Astrocyte of the cerebellum (primary cell): Measurements from ENCODE around the gene NUB1.

Source experiments
- DNase-seq: peaks from one replicate; pipeline ENCODE4 v3.0.0-alpha.2; 2011; ENCODE audit warnings: low read depth
- H3K4me3 ChIP-seq: 2 replicates; pipeline ENCODE4 v1.5.1; 2011; ENCODE audit warnings: mild to moderate bottlenecking, low read depth, low read length, moderate library complexity
- in situ Hi-C: cut with HindIII; loops from 2 replicates; pipeline ENCODE4 v1.10.0; 2017; ENCODE audit warnings: low sequenced_read_pairs
- TF ChIP-seq, protein P1 (sequence below): IDR thresholded peaks from 2 replicates; pipeline ENCODE4 v1.5.1; 2012; ENCODE audit warnings: low read length, low read depth, moderate library complexity, mild to moderate bottlenecking; ENCODE audit errors: missing control alignments

NUB1 gene

DNA sequence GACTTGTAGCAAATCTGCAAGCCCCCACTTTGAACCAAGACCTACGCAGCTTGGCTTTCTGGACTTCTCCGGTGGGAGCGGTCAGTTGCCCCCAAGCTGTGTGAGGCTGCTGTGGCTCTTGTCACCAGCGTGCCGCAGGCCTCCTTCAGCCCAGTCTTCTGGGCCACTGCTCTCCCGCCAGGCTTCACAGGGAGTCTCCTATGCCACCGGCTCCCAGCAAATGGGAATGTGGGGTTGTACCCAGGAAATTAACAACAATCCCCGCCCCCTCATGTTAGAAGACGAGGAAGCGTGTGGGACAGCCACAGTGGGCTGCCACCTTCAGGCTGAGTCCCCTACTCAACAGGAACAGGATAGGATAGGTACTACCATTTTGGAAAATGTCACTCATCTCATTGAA is 64.0 kb downstream of the NUB1 start:
- in situ Hi-C loops: no loop called here
- H3K4me3 ChIP-seq: no peak overlapping the region
- DNase-seq: no peak
- TF ChIP-seq, protein P1, sequence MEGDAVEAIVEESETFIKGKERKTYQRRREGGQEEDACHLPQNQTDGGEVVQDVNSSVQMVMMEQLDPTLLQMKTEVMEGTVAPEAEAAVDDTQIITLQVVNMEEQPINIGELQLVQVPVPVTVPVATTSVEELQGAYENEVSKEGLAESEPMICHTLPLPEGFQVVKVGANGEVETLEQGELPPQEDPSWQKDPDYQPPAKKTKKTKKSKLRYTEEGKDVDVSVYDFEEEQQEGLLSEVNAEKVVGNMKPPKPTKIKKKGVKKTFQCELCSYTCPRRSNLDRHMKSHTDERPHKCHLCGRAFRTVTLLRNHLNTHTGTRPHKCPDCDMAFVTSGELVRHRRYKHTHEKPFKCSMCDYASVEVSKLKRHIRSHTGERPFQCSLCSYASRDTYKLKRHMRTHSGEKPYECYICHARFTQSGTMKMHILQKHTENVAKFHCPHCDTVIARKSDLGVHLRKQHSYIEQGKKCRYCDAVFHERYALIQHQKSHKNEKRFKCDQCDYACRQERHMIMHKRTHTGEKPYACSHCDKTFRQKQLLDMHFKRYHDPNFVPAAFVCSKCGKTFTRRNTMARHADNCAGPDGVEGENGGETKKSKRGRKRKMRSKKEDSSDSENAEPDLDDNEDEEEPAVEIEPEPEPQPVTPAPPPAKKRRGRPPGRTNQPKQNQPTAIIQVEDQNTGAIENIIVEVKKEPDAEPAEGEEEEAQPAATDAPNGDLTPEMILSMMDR: no peak

DNA sequence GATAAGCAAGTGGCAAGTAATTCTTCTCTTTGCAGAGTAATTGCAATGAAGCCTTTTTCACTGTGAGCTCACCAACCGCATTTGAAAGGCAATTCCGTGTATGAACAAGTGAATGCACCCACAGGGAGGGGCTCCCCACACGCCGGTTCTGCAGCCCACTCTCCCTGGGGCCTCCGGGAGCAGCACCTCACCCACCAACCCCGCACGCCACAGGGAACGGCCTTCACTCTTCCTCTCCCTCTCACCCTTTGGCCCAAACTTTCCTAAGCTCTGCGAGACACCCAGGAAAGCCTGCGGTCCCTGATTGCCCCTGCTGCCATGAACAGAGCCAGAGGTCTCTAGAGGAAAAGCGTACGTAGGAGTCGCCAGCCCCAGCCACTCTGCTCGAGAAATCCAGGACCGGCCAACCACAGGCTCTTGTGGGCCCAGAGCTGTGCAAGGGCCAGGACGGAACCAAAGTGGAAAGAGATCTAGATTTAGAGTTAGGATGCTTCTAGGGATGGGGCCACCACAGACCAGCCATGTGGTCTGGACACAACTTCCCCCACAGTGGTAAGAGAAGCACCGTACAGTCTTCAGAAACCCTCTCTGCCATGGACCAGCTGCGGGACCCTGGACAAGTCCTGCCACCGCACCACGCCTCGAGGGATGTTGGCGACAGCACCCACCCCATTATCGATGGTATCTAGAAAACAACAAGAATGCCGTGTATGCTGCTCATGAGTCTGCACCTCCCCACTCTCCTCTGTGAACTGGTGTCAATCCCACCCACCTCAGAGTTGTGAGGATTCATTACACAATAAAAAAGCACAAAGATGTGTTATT is 64.7 kb downstream of the NUB1 start:
- TF ChIP-seq, protein P1: no peak
- no peak overlapping the region for H3K4me3 ChIP-seq
- no peak for DNase-seq
- in situ Hi-C loops: no loop called here

DNA sequence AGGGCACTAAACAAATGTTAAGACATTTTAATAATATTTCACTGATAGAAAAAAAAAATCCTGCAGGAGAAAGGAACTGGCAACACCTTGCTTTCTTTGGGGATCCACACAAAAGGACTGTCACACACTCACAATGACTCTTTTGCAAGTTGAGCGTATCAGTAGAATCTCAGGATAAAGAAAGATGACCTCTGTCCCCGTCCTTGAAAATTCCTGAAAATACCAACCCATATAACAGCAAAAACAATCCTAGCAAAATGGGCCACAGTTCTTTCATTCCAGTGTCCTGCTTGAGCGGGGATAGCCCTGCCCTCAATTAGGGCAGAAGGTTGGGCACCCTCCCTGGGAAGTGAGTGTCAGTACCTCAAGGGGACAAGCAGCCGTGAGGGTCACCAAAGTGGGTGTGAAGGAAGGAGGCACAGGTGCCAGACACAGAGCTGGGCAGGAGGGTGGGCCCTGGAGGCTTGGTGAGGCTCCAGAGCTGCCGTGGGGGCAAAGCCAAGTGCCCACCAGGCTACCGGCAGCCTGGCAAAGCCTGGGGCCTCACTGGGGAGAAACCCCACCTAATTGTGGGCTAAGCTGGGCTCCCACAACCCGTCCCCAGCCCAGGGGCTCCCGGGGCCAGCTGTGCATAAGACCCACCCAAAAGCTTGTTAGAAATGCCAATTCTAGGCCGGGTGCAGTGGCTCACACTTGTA is 65.4 kb downstream of the NUB1 start:
- TF ChIP-seq, protein P1: no peak
- H3K4me3 ChIP-seq: no peak overlapping the region
- DNase-seq: no peak
- in situ Hi-C loops: no loop called here

DNA sequence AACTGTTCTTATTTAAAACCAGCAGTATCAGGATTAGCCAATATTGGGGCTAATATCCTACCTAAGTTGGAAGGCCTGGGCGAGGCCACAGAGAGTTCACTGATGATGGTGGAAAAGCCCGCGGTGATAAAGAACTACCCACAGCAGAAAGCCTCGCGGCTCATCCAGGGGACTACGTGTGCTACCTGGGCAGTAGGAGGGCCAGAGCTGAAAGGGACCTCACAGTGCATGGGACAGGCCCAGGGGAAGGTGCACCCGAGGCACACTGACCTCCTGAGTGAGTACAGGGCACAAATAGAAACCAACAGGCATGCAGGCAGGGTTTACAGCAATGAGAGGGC is 66.9 kb downstream of the NUB1 start:
- DNase-seq: no peak
- TF ChIP-seq, protein P1: no peak
- in situ Hi-C loops: no loop called here
- H3K4me3 ChIP-seq: peak overlapping the region; percentile 57

DNA sequence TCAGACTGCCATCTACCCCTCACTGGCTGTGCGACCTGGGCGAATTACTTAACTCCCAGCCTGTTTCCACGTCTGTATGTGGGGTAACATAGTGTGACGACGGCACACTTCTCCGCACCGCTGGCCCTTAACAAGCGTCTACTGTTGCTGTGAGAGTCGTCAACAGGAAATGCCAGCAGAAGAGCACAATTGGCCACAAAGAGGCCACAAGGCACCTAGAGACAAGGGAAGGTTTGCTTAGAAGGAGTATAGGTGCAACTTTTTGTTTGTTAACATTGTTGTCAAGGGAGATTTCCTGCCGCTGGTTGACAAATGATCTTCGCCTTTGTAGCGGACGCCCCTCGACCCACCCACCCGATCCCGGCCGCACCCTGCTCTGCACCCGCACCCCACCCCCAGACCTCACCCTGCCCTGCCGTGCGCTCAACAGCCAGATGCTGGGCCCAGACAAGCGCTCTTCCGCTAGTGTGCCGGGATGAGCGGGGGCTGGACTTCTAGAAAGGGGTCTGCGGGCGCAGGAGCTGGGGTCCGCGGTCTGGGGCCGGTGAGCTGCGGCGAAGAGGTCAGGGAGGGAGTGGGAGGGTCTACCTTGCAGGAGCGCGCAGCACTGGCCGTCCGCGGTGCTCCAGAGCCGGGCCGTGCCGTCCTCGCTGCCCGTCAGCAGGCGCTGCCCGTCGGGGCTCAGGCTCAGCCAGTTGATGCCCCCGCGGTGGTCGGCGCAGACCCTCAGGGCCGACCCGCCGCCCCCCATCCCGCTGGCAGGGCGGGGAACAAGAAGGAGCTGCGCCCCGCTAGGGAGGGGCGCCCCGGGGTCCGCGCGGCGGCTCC is 67.4 kb downstream of the NUB1 start:
- peak overlapping the region; percentile 57 for H3K4me3 ChIP-seq
- no peak for DNase-seq
- in situ Hi-C loops: no loop called here
- TF ChIP-seq, protein P1: no peak

DNA sequence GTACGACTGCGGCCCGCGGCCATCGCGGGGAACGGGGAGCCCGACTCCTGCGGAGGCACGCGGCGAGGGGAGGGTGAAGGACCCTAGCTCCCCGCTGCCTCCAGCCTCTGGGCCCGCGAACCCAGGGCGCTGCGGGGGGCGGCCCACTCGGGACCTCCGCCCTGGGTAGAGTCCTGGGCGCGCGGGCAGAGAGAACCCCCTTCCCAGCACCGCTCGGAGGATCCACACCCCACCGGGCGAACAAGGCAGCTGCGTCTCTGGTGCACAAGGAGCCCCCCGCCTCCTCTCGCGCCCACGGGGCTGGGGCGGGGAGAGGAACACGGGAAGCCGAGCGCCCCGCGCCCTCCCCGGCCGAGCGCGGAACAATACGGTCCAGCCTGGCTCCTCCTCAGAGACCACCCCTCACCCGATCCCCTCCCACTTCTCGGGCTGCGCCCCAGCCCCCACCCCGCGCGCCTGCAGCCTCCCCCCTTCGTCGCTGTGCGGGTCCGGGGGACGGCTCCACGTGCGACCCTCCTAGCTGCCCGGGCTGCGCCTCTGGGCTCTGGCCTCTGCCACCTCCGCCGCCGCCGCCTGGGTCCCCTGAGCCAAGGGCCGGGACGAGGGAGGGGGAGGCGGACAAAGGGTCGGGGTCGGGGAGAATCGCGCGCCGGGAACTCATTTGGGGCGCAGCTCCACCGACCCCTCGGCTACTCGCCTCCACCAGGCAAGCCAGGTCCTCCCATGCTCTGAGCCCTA is 68.2 kb downstream of the NUB1 start, which contains the start of gene WDR86:
Gene WDR86 (minus strand): TSS at position 372 of the 738 bp plus-strand sequence. CDS start 449 bp downstream, outside the sequence.
- in situ Hi-C loops: no loop called here
- H3K4me3 ChIP-seq: peak within 1 kb of the TSS; percentile 57
- DNase-seq: no peak
- TF ChIP-seq, protein P1: peak; percentile 9
